HT-29 (cell line): ENCODE measurements around the gene SUSD2. TPM values are rescaled to one million over a fixed set of nuclear protein-coding genes. Genes with fewer than 3 reads are reported as not detected.
"Not testable (repeated sequence)": the region's sequence is repeated elsewhere in the genome, so short reads cannot be mapped to it uniquely, and the experiment has no call there.

Source experiments
- DNase-seq: peaks from one replicate; pipeline ENCODE4 v3.0.0-alpha.2; 2015; ENCODE audit warnings: low spot score
- total RNA-seq: library from RNA; depleted of rRNA; stranded (reverse); fragments of >200 nt; shearing (Covaris generic); gene quantifications from 2 replicates; pipeline ENCODE4 v1.2.3, GENCODE V29; 2014; rRNA removed

SUSD2 gene
- 1.1 and 1.2 TPM in 2 replicates for total RNA-seq

GRCh38 chr22:24181088-24181995 is at the start of gene SUSD2:
TSS of gene SUSD2 (plus strand) at chr22:24181487. CDS start at chr22:24181520, 33 bp downstream.
- no peak for DNase-seq

DNA sequence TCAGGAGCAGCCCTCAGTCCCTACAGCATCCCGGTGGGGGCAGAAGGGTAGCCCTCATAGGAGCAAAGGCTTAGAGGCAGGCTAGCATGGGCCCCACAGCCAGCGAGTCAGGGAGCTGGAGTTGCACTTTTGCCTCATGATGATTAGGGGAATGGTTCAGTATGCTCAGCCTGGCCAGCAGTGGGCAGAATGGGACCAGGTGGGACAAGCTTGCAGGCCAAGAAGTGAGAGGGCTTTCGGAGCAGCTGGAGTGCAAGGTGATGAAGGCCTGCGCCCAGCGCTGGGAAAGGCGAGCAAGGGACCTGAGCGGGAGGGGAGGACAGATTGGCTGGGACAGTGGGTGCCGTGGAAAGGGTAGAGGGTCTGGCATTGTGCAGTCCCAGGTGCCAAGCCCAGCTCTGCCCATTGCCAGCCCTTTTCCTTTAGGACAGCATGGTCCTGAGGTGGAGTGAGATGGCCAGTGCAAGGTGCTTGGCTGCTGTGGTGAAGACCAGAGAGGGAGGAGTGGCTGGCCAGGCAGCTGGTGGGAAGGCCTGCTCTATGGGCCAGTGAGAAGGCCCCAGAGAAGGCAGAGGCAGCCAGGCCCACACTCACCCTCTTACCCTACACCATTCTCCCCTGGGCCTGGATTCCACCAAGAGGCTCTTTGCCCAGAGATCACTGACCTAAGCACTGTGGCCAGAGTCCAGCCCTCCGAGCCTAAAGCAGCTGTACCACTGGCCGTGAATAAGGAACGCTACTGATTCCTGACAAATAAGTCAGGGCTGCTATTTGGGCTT is 47.9 kb upstream of the SUSD2 start:
- peak; percentile 12 for DNase-seq

GRCh38 chr22:24134090-24134846 is 47.0 kb upstream of the SUSD2 start:
- DNase-seq = no peak

DNA sequence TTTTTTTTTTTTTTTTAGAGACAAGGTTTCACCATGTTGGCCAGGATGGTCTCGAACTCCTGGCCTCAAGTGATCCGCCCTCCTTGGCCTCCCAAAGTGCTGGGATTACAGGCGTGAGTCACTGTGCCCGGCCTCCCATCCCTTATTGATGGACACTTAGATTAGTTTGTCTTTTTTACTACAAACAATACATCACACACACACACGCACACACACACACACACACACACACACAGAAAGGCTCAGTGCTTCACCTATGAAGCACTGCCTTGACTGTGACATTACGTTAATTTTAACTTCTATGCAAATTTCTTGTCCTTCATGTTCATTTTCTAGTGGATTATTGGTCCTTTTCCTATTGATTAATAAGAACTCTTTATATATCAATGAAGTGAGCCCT is 44.8 kb upstream of the SUSD2 start:
- not testable (repeated sequence) for DNase-seq

DNA sequence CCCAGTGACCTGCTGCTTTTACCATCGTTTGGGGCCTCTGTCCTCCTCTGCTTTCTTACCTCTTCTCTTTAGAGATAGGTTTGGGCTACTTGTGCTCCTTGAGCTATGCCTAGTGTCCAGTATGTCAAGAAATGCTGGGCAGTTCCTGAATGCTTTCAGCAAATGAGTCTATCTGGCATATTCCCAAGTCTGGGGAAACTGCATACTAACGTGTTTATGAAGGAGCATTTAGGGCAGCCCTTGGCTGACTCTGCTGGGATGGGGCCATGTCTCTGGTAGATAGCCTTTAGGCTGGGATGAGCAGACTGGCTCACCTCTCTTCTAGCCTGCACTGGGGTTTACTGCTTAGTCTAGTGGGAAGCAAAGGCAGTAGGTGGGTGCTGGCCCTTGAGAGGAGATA is 43.7 kb upstream of the SUSD2 start:
- DNase-seq = no peak

GRCh38 chr22:24138649-24139420 is 42.5 kb upstream of the SUSD2 start:
- peak; percentile 14 for DNase-seq

DNA sequence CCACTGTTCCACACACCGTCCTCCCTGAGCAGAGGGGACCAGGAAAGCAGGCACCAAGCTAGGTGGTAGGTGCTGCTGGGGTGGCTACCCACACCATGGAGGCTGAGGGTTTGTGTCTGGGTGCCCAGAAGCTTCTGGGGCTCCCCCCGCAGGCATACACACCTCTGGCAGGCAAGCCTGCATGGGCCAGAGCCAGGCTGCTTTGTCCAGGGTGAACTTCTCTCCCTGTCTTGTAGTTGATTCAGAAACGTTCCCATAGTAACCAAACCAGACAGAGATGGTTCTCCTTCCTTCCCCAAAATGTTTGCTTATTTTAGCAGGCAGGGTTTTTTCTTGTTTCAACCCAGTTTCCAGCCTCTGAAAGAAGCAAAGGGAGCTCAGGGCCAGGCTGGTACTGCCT is 40.9 kb upstream of the SUSD2 start:
- DNase-seq = no peak

- DNase-seq = no peak
These were observed 39.7 kb upstream of the SUSD2 start for GRCh38 chr22:24141586-24141985.

- no peak for DNase-seq
These were observed 39.0 kb upstream of the SUSD2 start for GRCh38 chr22:24142241-24142640.

DNA sequence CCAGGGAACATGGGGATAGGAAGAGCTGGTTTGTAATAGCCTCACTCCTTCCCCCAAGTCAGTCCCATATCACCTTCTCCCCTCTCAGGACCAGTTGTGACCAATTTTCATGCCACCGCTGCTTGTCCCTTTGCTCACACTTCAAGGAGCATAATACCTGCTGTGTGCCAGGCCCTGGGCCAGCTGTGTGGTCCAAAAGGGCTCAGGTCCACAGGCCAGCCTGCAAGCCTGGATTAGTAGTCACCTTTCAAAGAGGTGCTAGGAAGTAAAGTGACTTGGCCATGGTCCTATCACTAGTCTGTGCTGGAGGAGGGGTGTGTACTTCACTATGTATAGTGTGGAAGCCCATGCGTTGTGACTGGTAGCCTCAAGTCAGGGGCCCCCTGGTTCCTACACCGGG is 38.5 kb upstream of the SUSD2 start:
- DNase-seq = no peak

DNA sequence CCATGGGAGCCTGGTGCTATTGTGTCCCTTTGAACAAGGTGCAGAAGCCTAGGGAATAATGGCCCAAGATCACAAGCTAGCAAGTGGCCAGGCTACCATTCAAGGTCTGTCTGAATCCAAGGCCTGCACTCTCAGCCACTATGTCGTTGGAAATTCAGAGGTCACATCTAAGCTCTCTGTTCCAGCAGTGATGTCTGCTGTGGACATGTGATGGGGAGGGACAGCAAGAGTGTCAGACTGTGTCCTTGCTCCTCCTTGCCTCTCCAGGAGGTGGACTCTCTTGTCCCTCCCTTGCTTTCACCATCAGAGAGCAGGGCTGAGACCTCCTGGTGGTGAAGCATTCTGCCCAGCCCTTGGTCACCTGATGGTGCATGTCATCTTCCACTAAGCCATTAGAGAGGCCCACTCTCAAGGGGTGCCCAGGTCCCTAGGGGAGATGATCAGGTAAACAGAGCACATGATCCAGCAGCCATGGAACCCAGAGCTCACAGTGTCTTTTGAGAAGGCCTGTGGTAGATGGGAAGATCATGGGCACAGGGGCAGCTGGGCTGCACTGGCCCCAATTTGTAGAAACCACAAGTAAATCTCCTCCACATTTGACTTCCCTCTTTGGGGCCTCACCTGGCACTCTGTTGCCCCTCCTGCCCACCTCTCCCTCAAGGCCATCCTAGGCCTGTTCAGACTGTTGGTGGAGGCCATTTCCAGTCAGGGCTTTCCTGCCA is 37.1 kb upstream of the SUSD2 start:
- DNase-seq = no peak

DNA sequence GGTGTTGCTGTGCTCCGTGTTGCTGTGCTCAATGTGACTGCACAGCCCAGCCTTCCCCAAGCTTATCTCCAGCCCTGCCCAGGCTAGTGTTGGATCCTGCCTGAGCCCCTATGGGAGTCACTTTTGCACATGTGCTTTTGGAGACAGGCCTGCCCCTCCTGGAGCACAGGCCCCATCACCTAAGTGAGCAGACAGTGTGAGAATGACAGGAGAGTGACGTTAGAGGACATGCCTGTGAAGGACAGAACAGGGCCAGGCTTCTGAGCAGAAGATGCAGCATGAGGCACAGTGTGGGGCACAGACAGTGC is 36.6 kb upstream of the SUSD2 start:
- DNase-seq = no peak

GRCh38 chr22:24145446-24146193 is 35.7 kb upstream of the SUSD2 start:
- DNase-seq = no peak

- DNase-seq = peak; percentile 53
These were observed 35.1 kb upstream of the SUSD2 start for GRCh38 chr22:24146194-24146616.

DNA sequence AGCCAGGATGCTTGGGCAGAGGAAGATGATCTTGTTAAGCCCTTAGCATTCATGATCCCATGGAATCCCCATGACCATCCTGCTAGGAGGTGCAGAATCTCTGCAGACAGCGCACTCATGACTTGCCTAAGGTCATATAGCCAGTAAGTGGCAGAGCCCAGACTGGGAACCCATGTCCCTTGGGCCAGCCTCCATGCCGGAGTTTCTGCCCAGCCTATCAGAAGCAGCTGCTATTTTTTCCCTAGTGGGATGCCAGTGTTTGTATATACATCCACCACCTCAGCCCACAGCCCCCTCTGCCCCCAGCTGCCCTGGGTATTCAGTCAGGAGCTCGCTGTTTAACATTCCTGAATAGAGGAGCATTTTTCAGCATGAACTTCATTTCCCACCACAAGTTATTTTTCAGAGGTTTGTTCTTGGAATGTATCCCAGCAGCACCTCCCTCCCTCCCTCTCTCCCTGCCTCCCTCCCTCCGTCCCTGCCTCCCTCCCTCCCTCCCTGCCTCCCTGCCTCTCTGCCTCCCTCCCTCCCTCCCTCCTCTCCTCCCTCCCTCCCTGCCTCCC is 34.4 kb upstream of the SUSD2 start:
- peak; percentile 20 for DNase-seq

- no peak for DNase-seq
These were observed 33.6 kb upstream of the SUSD2 start for GRCh38 chr22:24147666-24148065.

GRCh38 chr22:24148266-24149197 is 32.8 kb upstream of the SUSD2 start:
- no peak for DNase-seq

DNA sequence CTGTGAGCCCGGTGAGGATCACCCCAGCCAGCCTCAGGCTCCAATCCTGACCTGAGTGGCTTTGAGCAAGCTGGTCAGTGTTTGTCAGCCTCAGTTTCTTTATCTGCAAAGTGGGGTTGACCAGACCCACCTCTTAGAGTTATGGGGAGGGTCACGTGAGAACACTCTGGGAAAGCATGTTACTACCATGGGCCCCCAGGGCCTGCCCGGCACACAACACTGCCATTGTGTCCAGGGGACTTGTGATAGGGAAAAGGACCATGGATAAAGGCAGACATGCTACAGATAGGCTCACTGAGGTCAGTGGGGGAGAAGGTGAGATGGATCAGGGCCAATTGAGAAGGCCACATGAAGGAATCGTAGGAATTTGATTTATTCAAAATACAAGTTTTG is 32.1 kb upstream of the SUSD2 start:
- DNase-seq = no peak
